Measurements from ENCODE around the gene ENAH. TPM values are rescaled to one million over a fixed set of nuclear protein-coding genes. Genes with fewer than 3 reads are reported as not detected.

ENAH gene
- total and polyA plus RNA-seq, 4 donors, result 15.5 to 89.4 (median 48.4) TPM

DNA sequence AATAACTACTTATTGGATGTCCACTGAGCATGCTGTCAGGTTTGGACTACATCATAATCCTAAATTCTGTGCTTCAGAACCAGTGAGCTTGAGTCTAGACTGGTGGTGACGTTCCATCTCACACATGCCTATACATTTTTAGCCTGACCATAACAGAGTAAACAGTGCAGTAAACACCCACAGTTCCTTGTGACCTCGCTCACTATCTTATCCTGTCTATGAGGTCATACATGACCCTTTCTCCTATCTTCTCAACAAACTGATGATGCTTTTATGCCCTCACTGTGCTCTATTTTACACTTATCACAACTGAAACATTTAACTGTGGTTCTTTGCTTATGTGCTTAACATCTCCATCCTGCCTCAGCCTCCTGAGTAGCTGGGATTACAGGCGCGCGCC, 91.2 kb downstream of the ENAH start:
- DNase-seq (no peak), ATAC-seq (ENCODE audit: insufficient read depth, low FRiP score) (no peak)
- WGBS, 2 donors, result 96% methylated on average over 5 of the region's 5 CpGs
- Histone ChIP-seq H3K4me3 (no peak overlapping the region), H3K4me1 (ENCODE audit: control insufficient read depth in 5 of 5, insufficient read depth in 5 of 5, low read length in 5 of 5) (peaks cover 0 to 10% (median 2%) of the 10 kb centered on the region in 5 donors), H3K27me3 (ENCODE audit: control insufficient read depth in 3 of 3, insufficient read depth in 3 of 3, low read length in 2 of 3) (no peaks in the 10 kb centered on the region), H3K27ac (ENCODE audit: low read depth in 1 of 2, low read length in 1 of 2) (no peak overlapping the region), H3K36me3 (ENCODE audit: control insufficient read depth in 4 of 4, insufficient read depth in 4 of 4, low read length in 4 of 4) (peaks cover 1 to 18% (median 9%) of the 10 kb centered on the region in 4 donors), H3K9me3 (ENCODE audit: control insufficient read depth in 4 of 4, insufficient read depth in 3 of 4, low read length in 3 of 4) (peaks cover 0 to 3% (median 0%) of the 10 kb centered on the region in 4 donors), H3K9ac (ENCODE audit: insufficient read depth in 1 of 2, low read length in 2 of 2) (no peak overlapping the region)
- TF ChIP-seq, protein P1, sequence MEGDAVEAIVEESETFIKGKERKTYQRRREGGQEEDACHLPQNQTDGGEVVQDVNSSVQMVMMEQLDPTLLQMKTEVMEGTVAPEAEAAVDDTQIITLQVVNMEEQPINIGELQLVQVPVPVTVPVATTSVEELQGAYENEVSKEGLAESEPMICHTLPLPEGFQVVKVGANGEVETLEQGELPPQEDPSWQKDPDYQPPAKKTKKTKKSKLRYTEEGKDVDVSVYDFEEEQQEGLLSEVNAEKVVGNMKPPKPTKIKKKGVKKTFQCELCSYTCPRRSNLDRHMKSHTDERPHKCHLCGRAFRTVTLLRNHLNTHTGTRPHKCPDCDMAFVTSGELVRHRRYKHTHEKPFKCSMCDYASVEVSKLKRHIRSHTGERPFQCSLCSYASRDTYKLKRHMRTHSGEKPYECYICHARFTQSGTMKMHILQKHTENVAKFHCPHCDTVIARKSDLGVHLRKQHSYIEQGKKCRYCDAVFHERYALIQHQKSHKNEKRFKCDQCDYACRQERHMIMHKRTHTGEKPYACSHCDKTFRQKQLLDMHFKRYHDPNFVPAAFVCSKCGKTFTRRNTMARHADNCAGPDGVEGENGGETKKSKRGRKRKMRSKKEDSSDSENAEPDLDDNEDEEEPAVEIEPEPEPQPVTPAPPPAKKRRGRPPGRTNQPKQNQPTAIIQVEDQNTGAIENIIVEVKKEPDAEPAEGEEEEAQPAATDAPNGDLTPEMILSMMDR (IDR thresholded peaks at IDR 0.05; ENCODE audit: control extremely low read depth, extremely low read depth), result no peak

DNA sequence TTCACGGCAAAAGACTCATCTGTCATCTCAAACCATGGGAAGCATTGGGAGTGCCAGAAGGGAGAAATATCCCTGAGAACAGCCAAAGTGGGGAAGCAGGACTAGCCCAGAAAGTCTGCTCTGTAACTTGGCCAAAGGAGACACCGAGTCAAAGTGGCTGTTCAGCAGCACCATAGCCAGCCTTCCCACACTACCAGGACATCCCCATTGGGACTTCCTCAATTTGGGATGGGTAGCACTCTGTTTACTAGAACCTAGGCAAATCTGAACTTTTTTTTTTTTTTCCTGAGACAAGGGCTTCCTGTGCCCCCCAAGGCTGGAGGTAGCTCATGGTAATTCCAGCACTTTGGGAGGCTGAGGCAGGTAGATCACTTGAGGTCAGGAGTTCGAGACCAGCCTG, 93.0 kb downstream of the ENAH start:
- peaks cover 0 to 3% (median 0%) of the 10 kb centered on the region in 4 donors for H3K9me3 ChIP-seq (ENCODE audit: control insufficient read depth in 4 of 4, insufficient read depth in 3 of 4, low read length in 3 of 4)
- ATAC-seq (ENCODE audit: insufficient read depth, low FRiP score), result no peak
- no peak for DNase-seq
- H3K27ac ChIP-seq (ENCODE audit: low read depth in 1 of 2, low read length in 1 of 2), result no peak overlapping the region
- no peak overlapping the region for H3K4me3 ChIP-seq
- no peaks in the 10 kb centered on the region for H3K27me3 ChIP-seq (ENCODE audit: control insufficient read depth in 3 of 3, insufficient read depth in 3 of 3, low read length in 2 of 3)
- no peak overlapping the region for H3K9ac ChIP-seq (ENCODE audit: insufficient read depth in 1 of 2, low read length in 2 of 2)
- 97% methylated on average over 3 of the region's 3 CpGs for WGBS, 2 donors
- TF ChIP-seq, protein P1 (IDR thresholded peaks at IDR 0.05; ENCODE audit: control extremely low read depth, extremely low read depth), result no peak
- H3K4me1 ChIP-seq (ENCODE audit: control insufficient read depth in 5 of 5, insufficient read depth in 5 of 5, low read length in 5 of 5), result no peaks in the 10 kb centered on the region
- peaks cover 0 to 14% (median 10%) of the 10 kb centered on the region in 4 donors for H3K36me3 ChIP-seq (ENCODE audit: control insufficient read depth in 4 of 4, insufficient read depth in 4 of 4, low read length in 4 of 4)

DNA sequence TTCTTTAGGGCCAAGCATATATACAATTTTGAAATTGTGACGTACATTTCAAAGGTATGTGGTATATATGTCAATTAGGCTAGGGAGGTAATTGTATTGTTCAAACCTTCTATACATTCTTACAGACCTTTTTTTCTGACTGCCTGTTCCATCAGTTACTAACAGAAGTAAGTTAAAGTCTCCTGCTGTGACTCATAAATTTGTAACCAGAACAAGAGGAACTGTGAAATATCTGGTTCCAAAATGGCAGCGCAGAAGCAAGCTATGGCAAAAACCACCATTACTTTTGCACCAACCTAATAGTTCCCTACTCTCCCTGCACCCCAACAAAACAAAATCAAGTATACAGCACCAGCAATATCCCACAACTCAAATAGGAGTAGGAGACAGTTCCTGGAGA, 93.6 kb downstream of the ENAH start:
- H3K4me1 ChIP-seq (ENCODE audit: control insufficient read depth in 5 of 5, insufficient read depth in 5 of 5, low read length in 5 of 5), result no peaks in the 10 kb centered on the region
- TF ChIP-seq, protein P1 (IDR thresholded peaks at IDR 0.05; ENCODE audit: control extremely low read depth, extremely low read depth), result no peak
- 95 to 97% methylated on average over 2 of the region's 2 CpGs for WGBS, 2 donors
- no peak overlapping the region for H3K4me3 ChIP-seq
- no peak for ATAC-seq (ENCODE audit: insufficient read depth, low FRiP score)
- no peaks in the 10 kb centered on the region for H3K27me3 ChIP-seq (ENCODE audit: control insufficient read depth in 3 of 3, insufficient read depth in 3 of 3, low read length in 2 of 3)
- no peak overlapping the region for H3K27ac ChIP-seq (ENCODE audit: low read depth in 1 of 2, low read length in 1 of 2)
- peaks cover 0 to 16% (median 10%) of the 10 kb centered on the region in 4 donors for H3K36me3 ChIP-seq (ENCODE audit: control insufficient read depth in 4 of 4, insufficient read depth in 4 of 4, low read length in 4 of 4)
- H3K9me3 ChIP-seq (ENCODE audit: control insufficient read depth in 4 of 4, insufficient read depth in 3 of 4, low read length in 3 of 4), result peaks cover 0 to 3% (median 0%) of the 10 kb centered on the region in 4 donors
- H3K9ac ChIP-seq (ENCODE audit: insufficient read depth in 1 of 2, low read length in 2 of 2), result no peak overlapping the region
- no peak for DNase-seq

DNA sequence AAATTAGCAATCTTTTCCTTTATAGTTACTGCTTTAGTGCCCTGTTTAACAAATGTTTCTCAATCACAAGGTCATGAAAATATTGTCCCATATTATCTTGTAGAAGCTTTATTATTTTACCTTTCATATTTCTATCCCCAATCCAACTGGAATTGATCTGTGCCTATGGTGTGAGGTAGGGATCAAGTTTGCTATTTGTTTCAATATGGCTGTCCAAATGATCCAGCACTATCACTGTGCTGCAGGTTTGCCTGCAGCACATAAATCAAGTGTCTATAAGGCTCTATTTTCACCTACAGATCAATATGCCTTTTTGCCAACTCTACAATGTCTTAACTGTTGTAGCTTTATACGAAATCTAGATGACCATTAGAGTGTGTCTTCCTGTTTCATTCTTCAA, 96.2 kb downstream of the ENAH start:
- Histone ChIP-seq H3K4me1 (ENCODE audit: control insufficient read depth in 5 of 5, insufficient read depth in 5 of 5, low read length in 5 of 5) (peaks cover 0 to under 1% (median 0%) of the 10 kb centered on the region in 5 donors), H3K27ac (ENCODE audit: low read depth in 1 of 2, low read length in 1 of 2) (no peak overlapping the region), H3K4me3 (no peak overlapping the region), H3K9me3 (ENCODE audit: control insufficient read depth in 4 of 4, insufficient read depth in 3 of 4, low read length in 3 of 4) (peaks cover 0 to 3% (median 0%) of the 10 kb centered on the region in 4 donors), H3K36me3 (ENCODE audit: control insufficient read depth in 4 of 4, insufficient read depth in 4 of 4, low read length in 4 of 4) (peaks cover 0 to 14% (median 9%) of the 10 kb centered on the region in 4 donors), H3K27me3 (ENCODE audit: control insufficient read depth in 3 of 3, insufficient read depth in 3 of 3, low read length in 2 of 3) (no peaks in the 10 kb centered on the region), H3K9ac (ENCODE audit: insufficient read depth in 1 of 2, low read length in 2 of 2) (no peak overlapping the region)
- 90 to 95% methylated on average over 1 of the region's 1 CpG for WGBS, 2 donors
- TF ChIP-seq, protein P1 (IDR thresholded peaks at IDR 0.05; ENCODE audit: control extremely low read depth, extremely low read depth), result no peak
- ATAC-seq (ENCODE audit: insufficient read depth, low FRiP score) (no peak), DNase-seq (no peak)

Measured in lung (tissue), 12 donors.